H1 (cell line): Measurements from ENCODE around the gene GGN. TPM values are rescaled to one million over a fixed set of nuclear protein-coding genes. Genes with fewer than 3 reads are reported as not detected.

Experiments
- ASH2L ChIP-seq: fragments of 200-600, 300-600 bp; sonication (generic); IDR thresholded peaks from one replicate; pipeline ENCODE4 v1.7.1; 2017; ENCODE audit warnings: low read length
- ATF3 ChIP-seq: IDR thresholded peaks from 2 replicates; pipeline ENCODE4 v1.6.1; 2011; ENCODE audit warnings: low read depth, mild to moderate bottlenecking, low read length; ENCODE audit not compliant: insufficient read depth
- BACH1 ChIP-seq: IDR thresholded peaks from 2 replicates; pipeline ENCODE4 v1.6.1; 2012; ENCODE audit warnings: low read length, improper control_type of control experiment
- BRCA1 ChIP-seq: IDR thresholded peaks from 2 replicates; pipeline ENCODE4 v1.6.1; 2012; ENCODE audit warnings: low read depth, low read length, improper control_type of control experiment
- CTCF ChIP-seq, 3 experiments: IDR thresholded peaks; 1 replicate in 2 of 3; 2 replicates in 1 of 3; pipeline versions ENCODE4 v1.5.1 to v1.6.1; 2011; ENCODE audit warnings: low read length in 3 of 3, mild to moderate bottlenecking in 3 of 3, inconsistent platforms in 2 of 3, low read depth in 1 of 3, moderate library complexity in 1 of 3; ENCODE audit not compliant: insufficient read depth in 1 of 3; ENCODE audit errors: control extremely low read depth in 1 of 3
- FOSL1 ChIP-seq: IDR thresholded peaks from 2 replicates; pipeline ENCODE4 v1.6.1; 2011; ENCODE audit warnings: mild to moderate bottlenecking, low read depth, low read length, moderate library complexity; ENCODE audit not compliant: insufficient read depth
- JUN ChIP-seq: IDR thresholded peaks from 2 replicates; pipeline ENCODE4 v1.6.1; 2011; ENCODE audit warnings: low read depth, mild to moderate bottlenecking, improper control_type of control experiment, low read length
- JUND ChIP-seq: IDR thresholded peaks from 2 replicates; pipeline ENCODE4 v1.6.1; 2011; ENCODE audit warnings: mild to moderate bottlenecking, improper control_type of control experiment, low read length
- KDM1A ChIP-seq: fragments of 200-600, 300-600 bp; sonication (generic); IDR thresholded peaks from 2 replicates; pipeline ENCODE4 v1.7.1; 2016; ENCODE audit warnings: mild to moderate bottlenecking, low read length, borderline replicate concordance
- KDM5A ChIP-seq: fragments of 200-600 bp; IDR thresholded peaks from 2 replicates; pipeline ENCODE4 v1.7.1; 2012; ENCODE audit warnings: mild to moderate bottlenecking, low read length, inconsistent platforms, mixed read lengths
- NRF1 ChIP-seq: IDR thresholded peaks from 2 replicates; pipeline ENCODE4 v1.6.1; 2011; ENCODE audit warnings: mild to moderate bottlenecking, low read depth, low read length, improper control_type of control experiment
- POLR2A ChIP-seq, 2 experiments: IDR thresholded peaks; 1 replicate in 1 of 2; 2 replicates in 1 of 2; pipeline ENCODE4 v1.6.1; 2011; ENCODE audit warnings: low read depth in 2 of 2, low read length in 2 of 2, mild to moderate bottlenecking in 2 of 2; ENCODE audit errors: control extremely low read depth in 1 of 2
- RXRA ChIP-seq: IDR thresholded peaks from 2 replicates; pipeline ENCODE4 v1.6.1; 2011; ENCODE audit warnings: low read depth, mild to moderate bottlenecking, low read length, moderate library complexity; ENCODE audit not compliant: insufficient read depth
- SAP30 ChIP-seq: fragments of 300-600 bp; sonication (generic); IDR thresholded peaks from 2 replicates; pipeline ENCODE4 v1.7.1; 2012; ENCODE audit warnings: low read length, moderate library complexity, mild to moderate bottlenecking, inconsistent platforms; ENCODE audit not compliant: insufficient read depth, insufficient replicate concordance
- SP2 ChIP-seq: IDR thresholded peaks from 2 replicates; pipeline ENCODE4 v1.6.1; 2012; ENCODE audit warnings: mild to moderate bottlenecking, low read length, inconsistent platforms
- SP4 ChIP-seq: IDR thresholded peaks from 2 replicates; pipeline ENCODE4 v1.6.1; 2012; ENCODE audit warnings: low read length, inconsistent platforms
- TAF1 ChIP-seq: IDR thresholded peaks from 2 replicates; pipeline ENCODE4 v1.6.1; 2011; ENCODE audit warnings: mild to moderate bottlenecking, low read depth, low read length
- TAF7 ChIP-seq: optimal IDR thresholded peaks from 2 replicates; pipeline ENCODE3; 2011; ENCODE audit warnings: low read depth, mild to moderate bottlenecking, inconsistent platforms, low read length, moderate library complexity, borderline replicate concordance
- TEAD4 ChIP-seq: IDR thresholded peaks from 2 replicates; pipeline ENCODE4 v1.6.1; 2012; ENCODE audit warnings: low read depth, low read length, inconsistent platforms, mixed read lengths
- polyA plus RNA-seq, 7 experiments: library from polyadenylated mRNA; depleted of rRNA in 3 of 7; stranded (reverse) in 5 of 7; unstranded in 2 of 7; fragments of >200 nt in 5 of 7; fragments of 200-250 nt in 2 of 7; gene quantifications; 1 replicate in 5 of 7; 2 replicates in 1 of 7; 4 replicates in 1 of 7; pipeline versions ENCODE4 v1.2.1 to v1.2.3, GENCODE V29; 2011 to 2013; ENCODE audit warnings: missing spikeins in 2 of 7, mixed read lengths in 2 of 7
- total RNA-seq: library from RNA; stranded (reverse); fragmentation: NEBNext Ultra II Directional; extraction: Animal tissue kit (Norgen Biotek cat#: 25700); gene quantifications from 2 replicates; pipeline ENCODE4 v1.2.1, GENCODE V29; 2021
- TF ChIP-seq, protein P1 (sequence below): IDR thresholded peaks from 2 replicates; pipeline ENCODE4 v1.6.1; 2011; ENCODE audit warnings: low read length, improper control_type of control experiment
- TF ChIP-seq, protein P2 (sequence below): IDR thresholded peaks from 2 replicates; pipeline ENCODE4 v1.6.1; 2012; ENCODE audit warnings: low read length, inconsistent platforms

Gene GGN
- total and polyA plus RNA-seq, 2 of the 8 experiments (the other 6 are each of a cell fraction or from before 2014, with no cell fraction given): 0.47 to 1.2 TPM

DNA sequence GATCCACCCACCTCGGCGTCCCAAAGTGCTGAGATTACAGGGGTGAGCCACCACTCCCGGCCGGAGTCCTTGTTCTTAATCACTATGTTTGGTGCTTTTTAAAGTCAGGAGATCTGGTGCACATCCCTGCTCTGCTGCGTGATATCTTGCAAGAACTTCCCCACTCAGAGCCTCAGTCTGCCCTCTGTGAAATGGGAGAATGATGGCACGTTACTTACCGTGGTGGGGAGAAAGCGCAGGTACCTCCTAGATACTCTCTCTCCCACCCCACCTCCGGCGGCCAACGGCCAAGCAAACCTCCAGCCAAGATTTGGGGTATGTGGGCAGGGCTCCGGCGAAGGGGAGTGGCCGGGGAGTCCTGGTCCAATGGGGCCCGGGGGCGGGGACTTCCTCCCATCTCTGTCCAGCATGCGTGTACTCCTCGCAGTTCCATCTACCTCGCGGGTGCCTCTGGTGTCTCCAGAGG lies 45.5 kb upstream of the GGN start, which contains the start of gene RYR1 (continued):
- no peak for TF ChIP-seq ATF3
- TF ChIP-seq, protein P1, sequence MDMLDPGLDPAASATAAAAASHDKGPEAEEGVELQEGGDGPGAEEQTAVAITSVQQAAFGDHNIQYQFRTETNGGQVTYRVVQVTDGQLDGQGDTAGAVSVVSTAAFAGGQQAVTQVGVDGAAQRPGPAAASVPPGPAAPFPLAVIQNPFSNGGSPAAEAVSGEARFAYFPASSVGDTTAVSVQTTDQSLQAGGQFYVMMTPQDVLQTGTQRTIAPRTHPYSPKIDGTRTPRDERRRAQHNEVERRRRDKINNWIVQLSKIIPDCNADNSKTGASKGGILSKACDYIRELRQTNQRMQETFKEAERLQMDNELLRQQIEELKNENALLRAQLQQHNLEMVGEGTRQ: no peak
- no peak for TF ChIP-seq ASH2L
- no peak for TF ChIP-seq SP2
- TF ChIP-seq POLR2A (IDR thresholded peaks at IDR 0.05; ENCODE audit: control extremely low read depth in 1 of 2, low read depth in 2 of 2, low read length in 2 of 2): peak in 1 of 2 experiments; percentile 64; a peak in 2 of 3 replicates
- no peak for TF ChIP-seq TEAD4
- TF ChIP-seq NRF1: no peak
- no peak for TF ChIP-seq TAF7
- TF ChIP-seq, protein P2, sequence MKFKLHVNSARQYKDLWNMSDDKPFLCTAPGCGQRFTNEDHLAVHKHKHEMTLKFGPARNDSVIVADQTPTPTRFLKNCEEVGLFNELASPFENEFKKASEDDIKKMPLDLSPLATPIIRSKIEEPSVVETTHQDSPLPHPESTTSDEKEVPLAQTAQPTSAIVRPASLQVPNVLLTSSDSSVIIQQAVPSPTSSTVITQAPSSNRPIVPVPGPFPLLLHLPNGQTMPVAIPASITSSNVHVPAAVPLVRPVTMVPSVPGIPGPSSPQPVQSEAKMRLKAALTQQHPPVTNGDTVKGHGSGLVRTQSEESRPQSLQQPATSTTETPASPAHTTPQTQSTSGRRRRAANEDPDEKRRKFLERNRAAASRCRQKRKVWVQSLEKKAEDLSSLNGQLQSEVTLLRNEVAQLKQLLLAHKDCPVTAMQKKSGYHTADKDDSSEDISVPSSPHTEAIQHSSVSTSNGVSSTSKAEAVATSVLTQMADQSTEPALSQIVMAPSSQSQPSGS: no peak
- no peak for TF ChIP-seq RXRA
- no peak for TF ChIP-seq CTCF (IDR thresholded peaks at IDR 0.05; ENCODE audit: control extremely low read depth in 1 of 3, insufficient read depth in 1 of 3, low read depth in 1 of 3, low read length in 3 of 3)
- TF ChIP-seq FOSL1: no peak
- TF ChIP-seq JUN: no peak
- TF ChIP-seq BRCA1: no peak
- no peak for TF ChIP-seq SP4
- TF ChIP-seq SAP30: no peak
- TF ChIP-seq KDM1A: peak; percentile 98
- no peak for TF ChIP-seq KDM5A
- TF ChIP-seq BACH1: no peak
- no peak for TF ChIP-seq JUND
- peak; percentile 76 for TF ChIP-seq TAF1
- TF ChIP-seq, all 59 proteins: peak for 14
